HCT116 (cell line): ENCODE measurements around the gene ZFHX3. TPM values are rescaled to one million over a fixed set of nuclear protein-coding genes. Genes with fewer than 3 reads are reported as not detected.

Source experiments
- ATAC-seq: fragments of 200-7000 bp; cut with Tn5 transposase; 2 replicates; pipeline ENCODE4 v1.9.1; 2020; ENCODE audit warnings: mild to moderate bottlenecking, moderate library complexity
- BruUV-seq: library from RNA; stranded (reverse); fragments of 400-500 nt; replicated peaks from 2 replicates; lab custom pipeline; 2021; lab: Mats Ljungman, UMichigan
- CTCF ChIA-PET: fragments of 300-600 bp; sonication (Branson Sonifier 250); formaldehyde crosslinking; loops from one replicate; lab custom pipeline; 2021; ENCODE audit warnings: antibody characterized with exemption; lab: Charles Lee
- POLR2A ChIA-PET: fragments of 300-600, 350-600 bp; sonication (Branson Sonifier 250); formaldehyde crosslinking; loops from one replicate; lab custom pipeline; 2021; ENCODE audit warnings: antibody characterized with exemption; lab: Charles Lee
- RAD21 ChIA-PET, 2 experiments: fragments of 300-600 bp; sonication (Branson Sonifier 250); formaldehyde crosslinking; loops; one replicate each; lab custom pipeline; 2023; ENCODE audit warnings: low total read pairs in 2 of 2; ENCODE audit not compliant: uncharacterized antibody in 2 of 2, unreplicated experiment in 2 of 2, low non-redundant PET in 1 of 2; lab: Charles Lee
- DNase-seq: peaks from one replicate; pipeline ENCODE4 v3.0.0-alpha.2; 2010; ENCODE audit warnings: low read depth, low spot score
- H2AFZ ChIP-seq: fragments of 200-600 bp; shearing (Covaris generic), sonication (generic); 2 replicates; pipeline ENCODE4 v1.6.1; 2017; ENCODE audit warnings: low read depth, mixed run types, mixed read lengths, antibody characterized with exemption, low read length; ENCODE audit not compliant: poor library complexity, severe bottlenecking
- H3K27ac ChIP-seq: 2 replicates; pipeline ENCODE4 v1.5.1; 2012; ENCODE audit warnings: low read depth, low read length
- H3K27me3 ChIP-seq: fragments of 200-600 bp; sonication (generic); 2 replicates; pipeline ENCODE4 v1.6.1; 2016; ENCODE audit warnings: mixed run types, low read length, mixed read lengths; ENCODE audit not compliant: insufficient read depth
- H3K36me3 ChIP-seq, 2 experiments: fragments of 200-500 bp in 1 of 2; fragments of 200-600 bp in 1 of 2; sonication (Bioruptor generic) in 1 of 2; sonication (generic) in 1 of 2; 2 replicates each; pipeline versions ENCODE4 v1.5.1 to v1.6.1; 2014 to 2016; ENCODE audit warnings: low read length in 2 of 2, inconsistent platforms in 1 of 2, mixed read lengths in 1 of 2, mixed run types in 1 of 2; ENCODE audit not compliant: insufficient read depth in 2 of 2, control insufficient read depth in 1 of 2
- H3K4me1 ChIP-seq, 2 experiments: fragments of 200-600 bp in 1 of 2; sonication (generic) in 1 of 2; 2 replicates each; pipeline versions ENCODE4 v1.5.1 to v1.6.1; 2012 to 2017; ENCODE audit warnings: low read length in 2 of 2, inconsistent platforms in 1 of 2, mild to moderate bottlenecking in 1 of 2, mixed read lengths in 1 of 2, mixed run types in 1 of 2, moderate library complexity in 1 of 2; ENCODE audit not compliant: insufficient read depth in 2 of 2, control insufficient read depth in 1 of 2
- H3K4me2 ChIP-seq: fragments of 200-600 bp; sonication (generic); 2 replicates; pipeline ENCODE4 v1.6.1; 2017; ENCODE audit warnings: mixed run types, low read length, mixed read lengths
- H3K4me3 ChIP-seq, 2 experiments: fragments of 200-600 bp in 1 of 2; sonication (generic) in 1 of 2; replicated peaks in 1 of 2; 2 replicates each; pipeline ENCODE4 v1.5.1; 2011 to 2016; ENCODE audit warnings: low read length in 2 of 2, control low read depth in 1 of 2, low read depth in 1 of 2, mild to moderate bottlenecking in 1 of 2, mixed read lengths in 1 of 2, mixed run types in 1 of 2
- H3K79me2 ChIP-seq: fragments of 200-600 bp; sonication (generic); 2 replicates; pipeline ENCODE4 v1.6.1; 2017; ENCODE audit warnings: mild to moderate bottlenecking, mixed run types, low read length, moderate library complexity, mixed read lengths; ENCODE audit not compliant: insufficient read depth
- H3K9ac ChIP-seq: fragments of 200-600 bp; sonication (generic); 2 replicates; pipeline ENCODE4 v1.6.1; 2016; ENCODE audit warnings: low read length, mixed read lengths
- H3K9me2 ChIP-seq: fragments of 200-600 bp; sonication (generic), shearing (Covaris generic); 2 replicates; pipeline ENCODE4 v1.6.1; 2017; ENCODE audit warnings: mixed run types, mild to moderate bottlenecking, moderate library complexity; ENCODE audit not compliant: insufficient read depth
- H3K9me3 ChIP-seq, 2 experiments: fragments of 200-500 bp in 1 of 2; fragments of 200-600 bp in 1 of 2; sonication (Bioruptor generic) in 1 of 2; sonication (generic) in 1 of 2; 2 replicates each; pipeline ENCODE4 v1.6.1; 2014 to 2017; ENCODE audit warnings: low read length in 2 of 2, mixed read lengths in 2 of 2, inconsistent platforms in 1 of 2, low read depth in 1 of 2, mild to moderate bottlenecking in 1 of 2, mixed run types in 1 of 2, moderate library complexity in 1 of 2; ENCODE audit not compliant: control insufficient read depth in 1 of 2, insufficient read depth in 1 of 2
- H4K20me1 ChIP-seq: fragments of 200-600 bp; sonication (generic), shearing (Covaris generic); 2 replicates; pipeline ENCODE4 v1.6.1; 2017; ENCODE audit warnings: mixed run types, mild to moderate bottlenecking, moderate library complexity; ENCODE audit not compliant: insufficient read depth
- ELF1 ChIP-seq: IDR thresholded peaks from 2 replicates; pipeline ENCODE4 v1.6.1; 2012; ENCODE audit warnings: low read depth, borderline replicate concordance
- EZH2 ChIP-seq: fragments of 200-600 bp; sonication (generic); IDR thresholded peaks from 2 replicates; pipeline ENCODE4 v1.6.1; 2017; ENCODE audit warnings: antibody characterized with exemption, mixed run types
- EZH2phosphoT487 ChIP-seq: fragments of 200-600 bp; IDR thresholded peaks from 2 replicates; pipeline ENCODE4 v1.6.1; 2018; ENCODE audit warnings: antibody characterized with exemption, borderline replicate concordance
- FOSL1 ChIP-seq: IDR thresholded peaks from 2 replicates; pipeline ENCODE4 v1.6.1; 2012; ENCODE audit warnings: low read depth
- JUND ChIP-seq: IDR thresholded peaks from 2 replicates; pipeline ENCODE4 v1.6.1; 2012
- MAX ChIP-seq: IDR thresholded peaks from 2 replicates; pipeline ENCODE4 v1.6.1; 2012
- POLR2A ChIP-seq: IDR thresholded peaks from 2 replicates; pipeline ENCODE4 v1.7.0; 2011; ENCODE audit warnings: borderline replicate concordance; ENCODE audit not compliant: insufficient read depth, insufficient read length; ENCODE audit errors: extremely low read depth
- POLR2AphosphoS5 ChIP-seq: IDR thresholded peaks from 2 replicates; pipeline ENCODE4 v1.6.1; 2011; ENCODE audit warnings: mild to moderate bottlenecking, low read depth, low read length, moderate library complexity
- RAD21 ChIP-seq: IDR thresholded peaks from 2 replicates; pipeline ENCODE4 v1.6.1; 2012; ENCODE audit warnings: low read depth, mild to moderate bottlenecking
- SIN3A ChIP-seq: IDR thresholded peaks from 2 replicates; pipeline ENCODE4 v1.6.1; 2012; ENCODE audit warnings: low read depth
- TCF7L2 ChIP-seq: IDR thresholded peaks from 2 replicates; pipeline ENCODE4 v1.7.0; 2011; ENCODE audit warnings: borderline replicate concordance, inconsistent platforms; ENCODE audit not compliant: insufficient read depth, insufficient read length; ENCODE audit errors: extremely low read depth
- YY1 ChIP-seq: IDR thresholded peaks from 2 replicates; pipeline ENCODE4 v1.6.1; 2011; ENCODE audit warnings: low read length, low read depth, moderate library complexity, mild to moderate bottlenecking; ENCODE audit not compliant: insufficient replicate concordance; ENCODE audit errors: extremely low read depth
- ZBTB33 ChIP-seq: IDR thresholded peaks from 2 replicates; pipeline ENCODE4 v1.6.1; 2011; ENCODE audit warnings: mild to moderate bottlenecking, low read length, moderate library complexity; ENCODE audit not compliant: insufficient replicate concordance; ENCODE audit errors: extremely low read depth
- ZFX ChIP-seq: fragments of 450-650 bp; IDR thresholded peaks from 2 replicates; pipeline ENCODE4 v1.6.1; 2017
- intact Hi-C: fragments of 100-400 bp; cut with micrococcal nuclease; formaldehyde crosslinking; loops from 2 replicates; pipeline ENCODE4 v1.10.0; 2022
- total RNA-seq: library from RNA; stranded (reverse); gene quantifications from one replicate; pipeline ENCODE4 v1.2.1, GENCODE V29; 2021; ENCODE audit not compliant: unreplicated experiment

Gene ZFHX3
- total RNA-seq, 1 experiment from 2014 or later: 6.3 TPM

- CTCF ChIA-PET: no interaction called here
- Histone ChIP-seq H3K27me3 (no peaks in the 10 kb centered on the region), H4K20me1 (no peaks in the 10 kb centered on the region), H3K4me3 (no peak overlapping the region), H3K9me2 (no peaks in the 10 kb centered on the region), H3K79me2 (no peaks in the 10 kb centered on the region), H3K27ac (no peak overlapping the region), H2AFZ (no peak overlapping the region), H3K36me3 (no peaks in the 10 kb centered on the region; a peak in 1 of 4 replicates)
- intact Hi-C loops: no loop called here
- DNase-seq: no peak
- RAD21 ChIA-PET: no interaction called here
- TF ChIP-seq ZFX (no peak), SIN3A (no peak), MAX (no peak), ZBTB33 (no peak), FOSL1 (no peak), POLR2A (no peak), EZH2phosphoT487 (no peak), TCF7L2 (no peak), ELF1 (no peak), YY1 (no peak), RAD21 (no peak), JUND (no peak), EZH2 (no peak), POLR2AphosphoS5 (no peak)
- TF ChIP-seq, all 23 proteins: peak for 0
- POLR2A ChIA-PET: no interaction called here
- H3K4me1 ChIP-seq: no peaks in the 10 kb centered on the region
- no peak overlapping the region for H3K4me2 ChIP-seq
- no peak overlapping the region for H3K9ac ChIP-seq
- no peaks in the 10 kb centered on the region for H3K9me3 ChIP-seq
- ATAC-seq: no peak
- BruUV-seq: no TSS peak
These were observed 249.7 kb downstream of the ZFHX3 start for GRCh38 chr16:72798264-72798663.
